NCI-H524 (cell line): ENCODE data around the gene AP4E1.
"Not testable (repeated sequence)": the region's sequence is repeated elsewhere in the genome, so short reads cannot be mapped to it uniquely, and the experiment has no call there.

Experiments used
- DNase-seq, 2 experiments: peaks; one replicate each; lab custom pipeline; 2025; lab: John Stamatoyannopoulos, UW

The AP4E1 gene

GRCh38 chr15:50889589-50889988 lies 18.9 kb upstream of the AP4E1 start:
- DNase-seq: no peak

- no peak for DNase-seq
Measured at GRCh38 chr15:50890751-50891150, 17.7 kb upstream of the AP4E1 start.

- no peak for DNase-seq
Measured at GRCh38 chr15:50891159-50891558, 17.3 kb upstream of the AP4E1 start.

DNA sequence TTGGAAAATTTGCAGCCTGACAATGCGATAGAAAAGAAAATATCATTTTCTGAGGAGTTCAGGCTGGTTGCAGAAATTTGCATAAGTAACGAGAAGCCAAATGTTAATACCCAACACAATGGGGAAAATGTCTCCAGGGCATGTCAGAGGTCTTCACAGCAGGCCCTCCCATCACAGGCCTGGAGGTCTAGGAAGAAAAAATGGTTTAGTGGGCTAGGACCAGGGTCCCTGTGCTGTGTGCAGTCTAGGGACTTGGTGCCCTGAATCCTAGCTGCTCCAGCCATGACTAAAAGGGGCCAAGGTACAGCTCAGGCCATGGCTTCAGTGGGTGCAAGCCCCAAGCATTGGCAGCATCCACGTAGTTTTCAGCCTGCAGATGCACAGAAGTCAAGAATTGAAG lies 14.5 kb upstream of the AP4E1 start:
- DNase-seq: no peak

- not testable (repeated sequence) for DNase-seq
Measured at GRCh38 chr15:50901390-50901789, 7.1 kb upstream of the AP4E1 start.

- DNase-seq: no peak
Measured at GRCh38 chr15:50904211-50904610, 4.3 kb upstream of the AP4E1 start.

DNA sequence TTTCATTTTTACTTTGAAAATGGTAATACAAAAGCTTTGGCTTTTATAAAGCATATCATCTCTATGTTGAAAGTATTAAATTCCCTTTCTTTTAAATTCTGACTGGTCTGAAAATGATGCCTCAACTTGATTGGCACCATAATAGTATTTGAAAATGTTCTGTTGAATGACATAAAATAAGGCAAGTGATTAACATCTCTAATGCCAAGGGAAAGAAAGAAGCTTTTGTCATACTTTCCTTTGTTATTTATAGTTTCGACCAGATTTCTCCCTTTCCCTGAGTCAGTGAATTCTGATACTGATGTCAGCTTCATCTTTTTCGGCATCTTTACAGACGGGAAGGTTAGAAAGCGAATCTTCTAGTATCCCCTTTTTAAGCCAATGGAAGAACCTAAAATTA lies 3.4 kb upstream of the AP4E1 start:
- DNase-seq: no peak

DNA sequence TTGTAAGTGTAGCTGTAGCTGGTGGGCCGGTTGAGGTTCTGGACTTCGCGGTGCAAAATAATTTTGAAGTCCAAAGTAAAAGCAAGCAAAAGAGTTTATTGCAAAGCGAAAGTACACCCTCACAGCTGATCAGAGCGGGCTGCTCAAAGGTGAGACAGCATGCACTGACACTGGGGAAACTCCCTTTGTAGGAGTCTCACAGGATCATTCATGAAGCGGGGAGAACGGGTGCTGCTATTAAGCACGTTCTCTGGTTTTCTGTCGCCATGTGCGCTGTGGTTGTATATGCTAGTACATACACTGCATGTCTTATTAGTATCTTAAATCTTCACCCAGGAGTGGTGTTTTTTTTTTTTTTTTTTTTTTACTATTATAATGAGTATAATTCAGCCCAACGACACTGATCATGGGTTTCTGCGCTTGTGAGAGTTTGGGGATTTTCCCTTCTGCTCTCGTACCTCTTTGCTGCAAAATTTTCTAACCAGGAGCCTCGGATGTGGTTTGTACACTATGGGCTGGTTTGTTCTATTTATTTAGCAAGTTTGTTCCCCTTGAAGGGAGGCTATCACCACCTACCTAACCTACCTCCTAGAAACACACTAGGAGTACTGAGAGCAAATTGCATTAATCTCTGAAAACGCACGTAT lies 1.4 kb upstream of the AP4E1 start:
- no peak for DNase-seq

DNA sequence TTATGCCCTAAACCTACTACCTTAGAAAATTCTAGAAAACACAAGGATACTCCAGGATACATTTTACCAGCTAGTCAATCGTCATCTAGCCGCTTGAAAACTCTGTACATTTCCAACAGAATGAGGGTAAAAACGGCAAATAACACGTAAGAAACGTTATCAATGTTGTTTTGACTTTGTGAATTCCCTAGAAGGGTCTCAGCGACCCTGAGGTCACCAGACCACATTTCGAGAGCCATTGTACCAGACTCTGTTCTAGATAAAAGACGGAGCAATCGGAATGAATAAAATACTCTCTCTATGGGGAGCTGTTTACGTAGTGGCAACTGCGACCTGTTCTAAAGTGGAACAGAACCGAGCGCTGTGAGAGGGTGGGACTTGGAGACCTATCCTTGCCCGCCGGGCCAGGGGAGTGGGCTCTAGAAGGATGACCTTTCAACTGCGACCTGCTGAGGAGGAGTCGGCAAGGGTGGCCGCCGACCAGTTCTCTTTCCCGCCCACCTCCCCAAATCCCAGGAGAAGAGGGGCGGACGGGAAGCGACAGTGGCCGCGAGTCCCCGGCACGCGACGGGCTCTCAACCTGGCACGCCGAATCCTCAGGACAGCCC lies 778 bp upstream of the AP4E1 start:
- peak; percentile 21 to 63 for DNase-seq

DNA sequence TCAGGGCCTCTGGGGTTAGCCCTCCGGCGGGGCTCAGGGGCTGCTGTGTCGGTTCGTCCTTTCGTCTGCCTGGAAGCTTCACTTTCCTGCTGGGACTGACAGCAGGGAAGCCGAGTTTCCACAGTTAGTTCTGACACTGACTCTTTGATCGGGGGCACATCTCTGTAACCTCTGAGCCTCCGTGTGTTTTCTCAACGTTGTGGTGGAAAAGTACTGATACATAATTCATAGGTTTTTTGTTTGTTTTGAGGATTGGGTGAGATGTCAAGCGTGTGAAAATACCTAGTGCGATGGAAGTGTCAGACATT lies 481 bp downstream of the AP4E1 start:
- no peak for DNase-seq

GRCh38 chr15:50910426-50910795 lies 1.9 kb downstream of the AP4E1 start:
- DNase-seq: not testable (repeated sequence)

DNA sequence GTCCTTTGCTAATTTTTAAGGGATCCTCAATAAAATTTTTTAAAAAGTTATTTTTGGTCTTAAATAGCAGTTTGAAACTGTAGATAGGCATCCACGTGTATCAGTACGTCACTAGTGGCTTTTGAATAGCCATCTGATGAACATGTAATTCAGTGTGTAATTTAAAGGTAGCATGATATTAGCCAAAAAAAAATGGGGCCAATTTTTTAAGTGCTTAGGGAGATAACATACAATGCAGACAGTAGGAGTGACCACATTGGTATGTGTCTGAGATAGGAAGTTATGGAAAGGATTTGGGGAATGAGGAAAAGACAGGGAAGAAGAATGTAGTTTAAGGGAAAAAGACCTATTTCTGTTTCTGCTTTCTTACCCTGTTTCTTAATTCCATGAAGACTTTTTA lies 2.5 kb downstream of the AP4E1 start:
- no peak for DNase-seq

DNA sequence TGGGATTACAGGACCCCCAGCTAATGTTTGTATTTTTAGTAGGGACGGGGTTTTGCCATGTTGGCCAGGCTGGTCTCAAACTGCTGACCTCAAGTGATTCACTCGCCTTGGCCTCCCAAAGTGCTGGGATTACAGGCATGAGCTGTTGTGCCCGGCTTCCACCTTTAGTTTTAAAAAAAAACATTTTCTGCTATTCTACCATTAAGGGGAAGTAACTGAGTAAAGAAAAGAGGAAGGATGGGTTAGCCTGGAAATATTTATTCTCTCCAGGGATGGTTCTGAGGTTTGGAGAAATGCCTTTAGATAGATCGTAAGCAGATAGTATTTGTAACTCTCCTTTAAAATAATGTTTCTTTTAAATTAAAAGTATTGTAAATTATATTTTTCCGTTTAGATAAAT lies 3.1 kb downstream of the AP4E1 start:
- no peak for DNase-seq

GRCh38 chr15:50916400-50916799 lies 7.9 kb downstream of the AP4E1 start:
- DNase-seq: peak in 1 of 2 experiments; percentile 45

DNA sequence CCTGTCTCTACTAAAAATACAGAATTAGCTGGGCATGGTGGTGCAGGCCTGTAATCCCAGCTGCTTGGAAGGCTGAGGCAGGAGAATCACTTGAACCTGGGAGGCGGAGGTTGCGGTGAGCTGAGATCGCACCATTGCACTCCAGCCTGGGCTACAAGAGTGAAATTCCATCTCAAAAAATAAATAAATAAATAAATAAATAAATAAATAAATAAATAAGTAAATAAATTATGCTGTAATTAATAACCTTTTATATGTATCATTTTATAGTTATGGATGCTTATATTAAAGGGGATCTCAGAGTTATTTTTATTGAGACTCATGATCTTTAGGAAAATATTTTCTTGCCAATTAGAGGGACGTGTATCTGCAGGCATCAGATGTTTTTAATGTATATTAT lies 10.9 kb downstream of the AP4E1 start:
- DNase-seq: not testable (repeated sequence)

GRCh38 chr15:50925281-50925680 lies 16.8 kb downstream of the AP4E1 start:
- no peak for DNase-seq

DNA sequence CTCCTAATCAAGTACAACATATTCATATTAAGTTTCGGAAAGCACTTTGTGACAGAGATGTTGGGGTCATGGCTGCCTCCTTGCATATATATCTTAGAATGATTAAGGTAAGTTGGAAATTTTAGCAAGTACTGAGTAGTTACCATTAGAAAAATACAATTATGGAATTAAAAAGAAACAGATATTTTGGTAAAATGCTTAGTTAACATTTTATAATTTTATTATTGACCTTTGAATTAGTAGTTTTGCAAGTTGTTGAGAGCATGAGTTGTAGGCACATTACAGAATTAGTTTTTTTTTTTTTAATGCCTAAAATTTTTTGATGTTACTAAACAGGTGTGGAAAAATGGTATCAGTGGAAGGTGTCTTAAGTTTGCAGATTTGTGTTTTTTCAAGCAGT lies 20.6 kb downstream of the AP4E1 start:
- no peak for DNase-seq

- no peak for DNase-seq
Measured at GRCh38 chr15:50930792-50931191, 22.3 kb downstream of the AP4E1 start.

DNA sequence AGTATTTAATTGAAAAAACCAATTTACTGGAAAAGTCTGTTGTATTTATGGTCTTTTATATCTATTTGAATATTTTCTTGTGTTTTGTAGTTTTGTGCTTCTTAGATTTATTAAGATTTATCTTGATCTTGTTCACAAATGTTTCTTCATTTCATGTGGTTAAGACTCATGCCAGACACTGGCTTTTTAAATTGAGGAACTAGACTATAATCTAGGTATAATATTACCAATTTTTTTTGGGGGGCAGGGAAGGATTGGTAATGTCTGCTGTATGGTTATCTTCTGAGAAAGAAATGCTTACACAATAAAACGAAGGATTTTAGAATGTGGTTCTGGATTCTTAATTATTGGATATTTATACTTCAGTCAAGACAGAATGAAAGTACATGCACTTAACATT lies 24.9 kb downstream of the AP4E1 start:
- DNase-seq: no peak

- no peak for DNase-seq
Measured at GRCh38 chr15:50938525-50938924, 30.0 kb downstream of the AP4E1 start.

DNA sequence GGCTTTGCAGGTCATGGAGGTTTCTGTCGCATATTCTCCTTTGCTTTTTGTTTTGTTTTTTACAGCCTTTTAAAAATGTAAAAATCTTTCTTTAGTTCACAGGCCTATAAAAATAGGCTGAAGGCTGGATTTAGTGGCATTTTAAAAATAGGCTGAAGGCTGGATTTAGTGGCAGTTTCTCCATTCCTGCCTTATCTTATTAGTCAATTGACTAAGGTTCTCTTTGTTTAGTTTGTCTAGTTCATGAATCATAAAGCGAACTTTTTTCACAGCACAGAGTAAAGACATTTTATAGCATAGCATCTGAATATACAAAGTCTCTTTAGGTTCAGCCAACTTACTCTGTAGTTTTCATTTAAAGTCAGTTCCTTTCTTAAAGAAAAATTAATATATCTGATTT lies 31.4 kb downstream of the AP4E1 start:
- DNase-seq: no peak

- DNase-seq: no peak
Measured at GRCh38 chr15:50940506-50940905, 32.0 kb downstream of the AP4E1 start.

DNA sequence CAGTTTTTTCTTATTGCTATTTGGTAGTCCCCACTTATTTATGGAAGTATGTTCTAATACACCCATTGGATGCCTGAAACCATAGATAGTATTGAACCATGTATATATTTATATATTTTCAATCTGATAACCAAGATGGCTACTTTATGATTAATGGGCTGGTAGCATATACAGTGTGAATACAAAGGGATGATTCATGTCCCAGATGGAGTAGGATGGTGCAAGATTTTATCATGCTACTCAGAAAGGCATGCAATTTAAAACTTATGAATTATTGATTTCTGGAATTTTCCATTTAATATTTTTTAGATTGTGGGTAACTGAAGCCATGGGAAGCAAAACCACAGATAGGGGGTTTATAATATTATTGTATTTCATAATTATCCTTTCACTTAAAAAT lies 35.2 kb downstream of the AP4E1 start:
- no peak for DNase-seq

GRCh38 chr15:50944672-50945071 lies 36.2 kb downstream of the AP4E1 start:
- no peak for DNase-seq
